Hepatocyte (in vitro differentiated cells): ENCODE data around the gene RNF217.

Source experiments
- EZH2 ChIP-seq: fragments of 200-600 bp; sonication (generic); IDR thresholded peaks from 2 replicates; pipeline ENCODE4 v1.6.1; 2016; ENCODE audit warnings: antibody characterized with exemption, mild to moderate bottlenecking, borderline replicate concordance
- TF ChIP-seq, protein P1 (sequence below): fragments of 200-600 bp; sonication (generic); IDR thresholded peaks from 2 replicates; pipeline ENCODE4 v1.5.1; 2016; ENCODE audit warnings: antibody characterized with exemption, mild to moderate bottlenecking; ENCODE audit not compliant: poor library complexity

DNA sequence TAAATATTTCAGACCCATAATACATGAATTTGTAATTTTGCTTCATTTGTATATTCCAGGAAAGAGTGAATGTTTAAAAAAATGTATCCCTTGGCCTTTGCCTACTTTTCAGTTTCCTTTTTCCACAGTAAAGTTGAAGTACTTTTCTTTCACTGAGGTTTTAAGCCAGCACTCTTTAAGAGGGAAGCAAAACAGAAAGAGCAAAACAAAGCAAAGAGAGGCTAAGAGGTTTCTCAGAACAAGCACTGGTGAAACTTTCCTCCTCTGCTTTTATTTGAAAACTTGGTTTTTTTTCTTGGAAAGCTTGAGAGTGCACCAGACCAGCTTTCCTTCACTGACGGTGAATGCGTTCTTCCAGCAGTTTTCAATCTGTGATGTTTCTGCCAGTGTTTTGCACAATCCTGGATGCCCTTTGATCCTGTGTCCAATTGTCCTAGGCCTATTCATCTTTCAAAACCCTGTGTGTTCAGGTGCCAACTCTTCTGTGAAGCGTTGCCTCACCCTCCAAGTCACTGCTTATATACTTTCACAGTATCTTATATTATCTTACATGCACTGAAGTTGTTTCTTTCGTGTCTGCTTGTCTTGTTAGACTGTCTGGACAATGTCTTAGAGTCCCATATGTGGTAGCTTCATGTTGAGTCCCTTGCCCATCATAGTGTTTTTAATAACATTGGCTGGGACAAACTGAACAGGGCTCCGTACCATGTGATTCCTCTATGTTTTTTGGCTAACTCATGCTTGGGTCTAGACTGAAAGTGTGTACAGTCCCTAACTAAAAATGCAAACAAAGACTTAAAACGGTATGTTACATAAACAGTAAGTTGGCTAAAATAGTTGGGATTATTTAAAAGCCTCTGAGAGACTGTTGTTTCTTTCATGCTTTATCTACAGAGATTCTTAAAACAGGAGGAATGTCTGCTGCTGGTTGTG is 1.9 kb downstream of the RNF217 start:
- TF ChIP-seq, protein P1, sequence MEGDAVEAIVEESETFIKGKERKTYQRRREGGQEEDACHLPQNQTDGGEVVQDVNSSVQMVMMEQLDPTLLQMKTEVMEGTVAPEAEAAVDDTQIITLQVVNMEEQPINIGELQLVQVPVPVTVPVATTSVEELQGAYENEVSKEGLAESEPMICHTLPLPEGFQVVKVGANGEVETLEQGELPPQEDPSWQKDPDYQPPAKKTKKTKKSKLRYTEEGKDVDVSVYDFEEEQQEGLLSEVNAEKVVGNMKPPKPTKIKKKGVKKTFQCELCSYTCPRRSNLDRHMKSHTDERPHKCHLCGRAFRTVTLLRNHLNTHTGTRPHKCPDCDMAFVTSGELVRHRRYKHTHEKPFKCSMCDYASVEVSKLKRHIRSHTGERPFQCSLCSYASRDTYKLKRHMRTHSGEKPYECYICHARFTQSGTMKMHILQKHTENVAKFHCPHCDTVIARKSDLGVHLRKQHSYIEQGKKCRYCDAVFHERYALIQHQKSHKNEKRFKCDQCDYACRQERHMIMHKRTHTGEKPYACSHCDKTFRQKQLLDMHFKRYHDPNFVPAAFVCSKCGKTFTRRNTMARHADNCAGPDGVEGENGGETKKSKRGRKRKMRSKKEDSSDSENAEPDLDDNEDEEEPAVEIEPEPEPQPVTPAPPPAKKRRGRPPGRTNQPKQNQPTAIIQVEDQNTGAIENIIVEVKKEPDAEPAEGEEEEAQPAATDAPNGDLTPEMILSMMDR = no peak
- no peak for TF ChIP-seq EZH2
